Measurements from ENCODE around the gene E4F1.

GRCh38 chr16:2233872-2234812, 10.8 kb downstream of the E4F1 start:
- no peak for TF ChIP-seq SREBF1 (IDR thresholded peaks at IDR 0.05; ENCODE audit: borderline replicate concordance, low read depth, low read length)
- TF ChIP-seq, protein P1, sequence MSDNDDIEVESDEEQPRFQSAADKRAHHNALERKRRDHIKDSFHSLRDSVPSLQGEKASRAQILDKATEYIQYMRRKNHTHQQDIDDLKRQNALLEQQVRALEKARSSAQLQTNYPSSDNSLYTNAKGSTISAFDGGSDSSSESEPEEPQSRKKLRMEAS (CRISPR knock-in tag; IDR thresholded peaks at IDR 0.05): no peak
- TF ChIP-seq NR1H2 (CRISPR knock-in tag; IDR thresholded peaks at IDR 0.05): no peak
- no peak for TF ChIP-seq ESRRA (IDR thresholded peaks at IDR 0.05; ENCODE audit: borderline replicate concordance, low read depth)
- no peak for TF ChIP-seq ZKSCAN8 (CRISPR knock-in tag; IDR thresholded peaks at IDR 0.05)
- no peak for TF ChIP-seq CHD1 (IDR thresholded peaks at IDR 0.05; ENCODE audit: low read length)
- TF ChIP-seq, protein P2, sequence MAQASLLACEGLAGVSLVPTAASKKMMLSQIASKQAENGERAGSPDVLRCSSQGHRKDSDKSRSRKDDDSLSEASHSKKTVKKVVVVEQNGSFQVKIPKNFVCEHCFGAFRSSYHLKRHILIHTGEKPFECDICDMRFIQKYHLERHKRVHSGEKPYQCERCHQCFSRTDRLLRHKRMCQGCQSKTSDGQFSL (CRISPR knock-in tag; IDR thresholded peaks at IDR 0.05): no peak
- TF ChIP-seq, protein P2 (tag; IDR thresholded peaks at IDR 0.05): no peak
- no peak for TF ChIP-seq POLR2AphosphoS5 (IDR thresholded peaks at IDR 0.05; ENCODE audit: control insufficient read depth, insufficient read depth, low read depth, low read length)
- no peak for TF ChIP-seq ZNF785 (CRISPR knock-in tag; IDR thresholded peaks at IDR 0.05)
- TF ChIP-seq ARID1B (IDR thresholded peaks at IDR 0.05): no peak
- no peak for TF ChIP-seq MYNN (IDR thresholded peaks at IDR 0.05)
- TF ChIP-seq MYNN (CRISPR knock-in tag; IDR thresholded peaks at IDR 0.05): no peak
- TF ChIP-seq CEBPZ (IDR thresholded peaks at IDR 0.05; ENCODE audit: borderline replicate concordance, low read depth, low read length): no peak

All from K562 (cell line).